ENCODE results near the gene FPGS. TPM values are rescaled to one million over a fixed set of nuclear protein-coding genes. Genes with fewer than 3 reads are reported as not detected.

The FPGS gene
- total RNA-seq, 1 donor: 77.7 TPM

- TF ChIP-seq, protein P1, sequence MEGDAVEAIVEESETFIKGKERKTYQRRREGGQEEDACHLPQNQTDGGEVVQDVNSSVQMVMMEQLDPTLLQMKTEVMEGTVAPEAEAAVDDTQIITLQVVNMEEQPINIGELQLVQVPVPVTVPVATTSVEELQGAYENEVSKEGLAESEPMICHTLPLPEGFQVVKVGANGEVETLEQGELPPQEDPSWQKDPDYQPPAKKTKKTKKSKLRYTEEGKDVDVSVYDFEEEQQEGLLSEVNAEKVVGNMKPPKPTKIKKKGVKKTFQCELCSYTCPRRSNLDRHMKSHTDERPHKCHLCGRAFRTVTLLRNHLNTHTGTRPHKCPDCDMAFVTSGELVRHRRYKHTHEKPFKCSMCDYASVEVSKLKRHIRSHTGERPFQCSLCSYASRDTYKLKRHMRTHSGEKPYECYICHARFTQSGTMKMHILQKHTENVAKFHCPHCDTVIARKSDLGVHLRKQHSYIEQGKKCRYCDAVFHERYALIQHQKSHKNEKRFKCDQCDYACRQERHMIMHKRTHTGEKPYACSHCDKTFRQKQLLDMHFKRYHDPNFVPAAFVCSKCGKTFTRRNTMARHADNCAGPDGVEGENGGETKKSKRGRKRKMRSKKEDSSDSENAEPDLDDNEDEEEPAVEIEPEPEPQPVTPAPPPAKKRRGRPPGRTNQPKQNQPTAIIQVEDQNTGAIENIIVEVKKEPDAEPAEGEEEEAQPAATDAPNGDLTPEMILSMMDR (IDR thresholded peaks at IDR 0.05; ENCODE audit: insufficient read depth, low read depth, low read length): no peak
- DNase-seq (ENCODE audit: low read depth): no peak
- H3K4me3 ChIP-seq (ENCODE audit: low read depth, low read length): no peak overlapping the region
These were observed 12.4 kb upstream of the FPGS start for GRCh38 chr9:127790094-127790855.

GRCh38 chr9:127791085-127791484, 11.6 kb upstream of the FPGS start:
- H3K4me3 ChIP-seq (ENCODE audit: low read depth, low read length): no peak overlapping the region
- DNase-seq (ENCODE audit: low read depth): no peak
- TF ChIP-seq, protein P1 (IDR thresholded peaks at IDR 0.05; ENCODE audit: insufficient read depth, low read depth, low read length): no peak

GRCh38 chr9:127792417-127793031, 10.2 kb upstream of the FPGS start:
- no peak for DNase-seq (ENCODE audit: low read depth)
- H3K4me3 ChIP-seq (ENCODE audit: low read depth, low read length): no peak overlapping the region
- TF ChIP-seq, protein P1 (IDR thresholded peaks at IDR 0.05; ENCODE audit: insufficient read depth, low read depth, low read length): no peak

- TF ChIP-seq, protein P1 (IDR thresholded peaks at IDR 0.05; ENCODE audit: insufficient read depth, low read depth, low read length): no peak
- no peak for DNase-seq (ENCODE audit: low read depth)
- no peak overlapping the region for H3K4me3 ChIP-seq (ENCODE audit: low read depth, low read length)
These were observed 9.5 kb upstream of the FPGS start for GRCh38 chr9:127793093-127793708.

DNA sequence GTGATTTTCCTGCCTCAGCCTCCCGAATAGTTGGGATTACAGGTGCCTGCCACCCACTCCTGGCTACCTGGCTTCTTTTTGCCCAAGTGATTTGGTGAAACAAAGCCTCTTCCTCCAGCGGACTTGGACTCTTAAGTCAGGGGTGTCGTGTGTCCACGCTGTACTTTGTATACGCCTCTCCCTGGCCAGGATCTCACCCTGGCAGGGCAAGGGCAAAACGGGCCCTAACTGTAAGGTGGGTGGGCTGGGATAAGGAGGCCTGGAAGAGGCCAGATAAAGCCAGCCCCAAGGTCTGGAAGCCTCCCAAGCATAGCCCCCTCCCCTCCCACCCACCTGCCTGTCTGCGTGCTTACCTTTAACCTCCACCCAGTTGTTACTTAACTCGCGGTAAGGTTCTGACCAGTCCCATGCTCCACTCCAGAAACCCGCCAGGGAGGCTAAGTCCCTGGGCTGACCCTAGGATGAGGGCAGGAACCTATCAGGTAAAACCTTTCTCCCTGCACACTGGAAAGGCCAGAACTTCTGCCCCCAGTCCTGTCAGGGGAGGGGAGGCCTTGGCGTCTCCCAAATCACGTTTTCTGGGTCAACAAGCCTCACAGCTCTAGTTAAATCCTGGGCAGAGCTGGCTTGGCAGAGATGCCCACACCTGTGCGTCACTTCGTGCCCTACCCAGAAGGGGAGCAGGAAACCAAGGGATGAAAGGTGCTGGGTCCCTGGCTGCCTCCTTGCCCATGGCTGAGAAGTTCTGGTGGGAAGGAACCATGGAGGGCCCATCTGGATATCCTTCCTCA, 8.5 kb upstream of the FPGS start:
- DNase-seq (ENCODE audit: low read depth): no peak
- TF ChIP-seq, protein P1 (IDR thresholded peaks at IDR 0.05; ENCODE audit: insufficient read depth, low read depth, low read length): no peak
- H3K4me3 ChIP-seq (ENCODE audit: low read depth, low read length): no peak overlapping the region

DNA sequence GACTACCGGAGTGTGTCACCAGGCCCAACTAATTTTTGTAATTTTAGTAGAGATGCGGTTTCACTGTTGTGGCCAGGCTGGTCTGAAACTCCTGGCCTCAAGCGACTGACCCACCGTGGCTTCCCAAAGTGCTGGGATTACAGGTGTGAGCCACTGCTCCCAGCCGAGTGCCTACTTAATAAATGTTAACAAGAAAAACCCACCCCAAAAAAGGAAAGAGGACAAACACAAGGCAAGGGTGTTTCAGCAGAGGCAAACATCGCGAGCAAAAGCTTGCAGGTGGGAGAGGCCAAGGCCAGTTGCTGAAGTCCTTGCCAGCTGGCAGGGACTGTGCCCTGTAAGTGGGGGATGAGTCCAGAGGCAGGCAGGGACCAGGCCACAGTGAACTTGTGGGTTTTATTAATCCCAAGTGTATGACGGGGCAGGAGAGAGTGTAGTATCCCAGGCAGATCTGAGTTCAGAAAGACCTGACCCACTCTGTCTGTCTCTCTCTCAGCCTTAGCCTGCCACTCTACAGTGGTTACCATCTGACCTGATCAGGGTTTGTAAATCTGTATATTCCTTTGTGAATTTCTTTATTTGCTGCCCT, 6.4 kb upstream of the FPGS start:
- peak; percentile 28 for DNase-seq (ENCODE audit: low read depth)
- TF ChIP-seq, protein P1 (IDR thresholded peaks at IDR 0.05; ENCODE audit: insufficient read depth, low read depth, low read length): no peak
- no peak overlapping the region for H3K4me3 ChIP-seq (ENCODE audit: low read depth, low read length)

All from fibroblast of villous mesenchyme (primary cell).